Endothelial cell of umbilical vein (primary cell): ENCODE results near the gene ZBTB4. TPM values are rescaled to one million over a fixed set of nuclear protein-coding genes. Genes with fewer than 3 reads are reported as not detected.

Experiments
- BruUV-seq: library from RNA; stranded (reverse); fragments of 400-500 nt; replicated peaks from 2 replicates; lab custom pipeline; 2021; lab: Mats Ljungman, UMichigan
- CTCF ChIA-PET: fragments of 300-600, 350-600 bp; sonication (Branson Sonifier 250); formaldehyde crosslinking; loops from one replicate; lab custom pipeline; 2021; ENCODE audit warnings: antibody characterized with exemption, inconsistent platforms; lab: Charles Lee
- POLR2A ChIA-PET: fragments of 300-600, 350-600 bp; sonication (Branson Sonifier 250); formaldehyde crosslinking; loops from one replicate; lab custom pipeline; 2021; ENCODE audit warnings: antibody characterized with exemption, inconsistent platforms; lab: Charles Lee
- DNase-seq: peaks from one replicate; pipeline ENCODE4 v3.0.0-alpha.2; 2011; ENCODE audit warnings: low read depth, low spot score
- FAIRE-seq: peaks from 2 replicates; lab custom pipeline; 2011; peaks lifted over from hg19 to GRCh38; lab: Jason Lieb, UNC
- H2AFZ ChIP-seq: 2 replicates; pipeline ENCODE4 v1.6.0; 2012; ENCODE audit warnings: low read depth, low read length, control low read depth, inconsistent platforms
- H3K27ac ChIP-seq: 2 replicates; pipeline ENCODE4 v1.5.1; 2011; ENCODE audit warnings: low read depth, mild to moderate bottlenecking, control low read depth, low read length, moderate library complexity; ENCODE audit not compliant: insufficient read depth
- H3K27me3 ChIP-seq, 2 experiments: 2 replicates each; pipeline versions ENCODE4 v1.6.0 to v1.6.1; 2011; ENCODE audit warnings: low read length in 2 of 2, mixed read lengths in 1 of 2; ENCODE audit not compliant: control insufficient read depth in 2 of 2, insufficient read depth in 2 of 2
- H3K36me3 ChIP-seq, 2 experiments: 2 replicates in 1 of 2; 3 replicates in 1 of 2; pipeline ENCODE4 v1.5.1; 2011; ENCODE audit warnings: low read length in 2 of 2, mild to moderate bottlenecking in 1 of 2, moderate library complexity in 1 of 2; ENCODE audit not compliant: control insufficient read depth in 2 of 2, insufficient read depth in 2 of 2; ENCODE audit errors: extremely low read depth in 1 of 2
- H3K4me1 ChIP-seq: 3 replicates; pipeline ENCODE4 v1.5.1; 2011; ENCODE audit warnings: mild to moderate bottlenecking, low read length; ENCODE audit not compliant: control insufficient read depth, insufficient read depth; ENCODE audit errors: extremely low read depth
- H3K4me2 ChIP-seq: 2 replicates; pipeline ENCODE4 v1.6.1; 2011; ENCODE audit warnings: low read length, control low read depth, mixed read lengths; ENCODE audit not compliant: insufficient read depth
- H3K4me3 ChIP-seq, 3 experiments: fragments of 200-600 bp in 1 of 3; sonication (generic), shearing (Covaris generic) in 1 of 3; replicated peaks in 1 of 3; 2 replicates each; pipeline ENCODE4 v1.5.1; 2011 to 2016; ENCODE audit warnings: control low read depth in 3 of 3, low read length in 3 of 3, mild to moderate bottlenecking in 2 of 3, inconsistent platforms in 1 of 3, low read depth in 1 of 3, moderate library complexity in 1 of 3; ENCODE audit not compliant: insufficient read depth in 1 of 3
- H3K79me2 ChIP-seq: 2 replicates; pipeline ENCODE4 v1.6.0; 2012; ENCODE audit warnings: low read length, inconsistent platforms; ENCODE audit not compliant: control insufficient read depth, insufficient read depth
- H3K9ac ChIP-seq: replicated peaks from 2 replicates; pipeline ENCODE3; 2011; ENCODE audit warnings: low read length, control low read depth; ENCODE audit not compliant: insufficient read depth; ENCODE audit errors: extremely low read depth
- H3K9me1 ChIP-seq: replicated peaks from 3 replicates; pipeline ENCODE4 v1.6.0; 2011; ENCODE audit warnings: mild to moderate bottlenecking, low read length; ENCODE audit not compliant: control insufficient read depth, insufficient read depth; ENCODE audit errors: extremely low read depth
- H3K9me3 ChIP-seq: replicated peaks from 2 replicates; pipeline ENCODE4 v1.5.1; 2012; ENCODE audit warnings: low read length, inconsistent platforms; ENCODE audit not compliant: control insufficient read depth, insufficient read depth
- H4K20me1 ChIP-seq: replicated peaks from 2 replicates; pipeline ENCODE3; 2011; ENCODE audit warnings: mild to moderate bottlenecking, low read length; ENCODE audit not compliant: control insufficient read depth, insufficient read depth; ENCODE audit errors: extremely low read depth
- CTCF ChIP-seq, 2 donors: IDR thresholded peaks; 1 replicate in 1 of 2; 2 replicates in 1 of 2; pipeline ENCODE4 v1.5.1; 2011; ENCODE audit warnings: low read length in 2 of 2, mild to moderate bottlenecking in 2 of 2, moderate library complexity in 2 of 2, control low read depth in 1 of 2, inconsistent platforms in 1 of 2, low read depth in 1 of 2; ENCODE audit not compliant: insufficient read depth in 1 of 2; ENCODE audit errors: extremely low read depth in 1 of 2
- EZH2 ChIP-seq: IDR thresholded peaks from 2 replicates; pipeline ENCODE4 v1.6.1; 2012; ENCODE audit warnings: borderline replicate concordance, low read depth, mild to moderate bottlenecking, moderate library complexity, low read length, inconsistent platforms; ENCODE audit not compliant: severe bottlenecking
- FOS ChIP-seq: IDR thresholded peaks from 2 replicates; pipeline ENCODE4 v1.6.1; 2011; ENCODE audit warnings: mild to moderate bottlenecking, low read length, moderate library complexity, borderline replicate concordance; ENCODE audit not compliant: insufficient read depth
- GATA2 ChIP-seq: IDR thresholded peaks from 2 replicates; pipeline ENCODE4 v1.7.0; 2011; ENCODE audit warnings: low read depth, mild to moderate bottlenecking, moderate library complexity, mixed read lengths, low read length; ENCODE audit not compliant: insufficient read length, insufficient read depth
- JUN ChIP-seq: IDR thresholded peaks from 2 replicates; pipeline ENCODE4 v1.6.1; 2011; ENCODE audit warnings: borderline replicate concordance, low read depth; ENCODE audit not compliant: insufficient read length, insufficient read depth
- MAX ChIP-seq: IDR thresholded peaks from 2 replicates; pipeline ENCODE4 v1.6.1; 2011; ENCODE audit not compliant: insufficient read depth, insufficient read length
- MYC ChIP-seq: IDR thresholded peaks from one replicate; pipeline ENCODE4 v1.6.1; 2011; ENCODE audit warnings: mild to moderate bottlenecking, low read depth, low read length
- POLR2A ChIP-seq: IDR thresholded peaks from 2 replicates; pipeline ENCODE4 v1.6.1; 2012; ENCODE audit warnings: low read depth, mild to moderate bottlenecking, control low read depth, low read length
- POLR2AphosphoS5 ChIP-seq: IDR thresholded peaks from 2 replicates; pipeline ENCODE4 v1.6.1; 2012; ENCODE audit warnings: low read depth, mild to moderate bottlenecking, control low read depth, low read length, moderate library complexity; ENCODE audit not compliant: insufficient read depth
- dilution Hi-C: fragments of 300-500 bp; cut with MboI; formaldehyde crosslinking; loops from one replicate; pipeline ENCODE4 v1.15.0; 2019; ENCODE audit warnings: low sequenced_read_pairs; ENCODE audit not compliant: extremely low pct_ligation_motif_present
- intact Hi-C: fragments of 100-400 bp; cut with micrococcal nuclease; formaldehyde crosslinking; loops from one replicate; pipeline ENCODE4 v1.10.0; 2022
- polyA plus RNA-seq, 4 experiments: library from polyadenylated mRNA; depleted of rRNA in 3 of 4; stranded (reverse) in 3 of 4; unstranded in 1 of 4; fragments of >200 nt; gene quantifications; 2 replicates each; pipeline versions ENCODE4 v1.2.1 to v1.2.3, GENCODE V29; 2011 to 2012; ENCODE audit warnings: missing spikeins in 1 of 4
- total RNA-seq: library from RNA; stranded (reverse); gene quantifications from 2 replicates; pipeline ENCODE4 v1.2.3, GENCODE V29; 2021

Gene ZBTB4
- total and polyA plus RNA-seq, 2 donors (not counting 3 experiments of a cell fraction or from before 2014, with no cell fraction given), result 15.1 to 26.5 TPM

GRCh38 chr17:7414837-7415236 lies 64.6 kb downstream of the ZBTB4 start:
- Histone ChIP-seq H3K27ac (no peak overlapping the region), H3K4me1 (no peaks in the 10 kb centered on the region), H3K27me3 (no peaks in the 10 kb centered on the region), H4K20me1 (no peaks in the 10 kb centered on the region), H3K9ac (no peak overlapping the region), H3K79me2 (no peaks in the 10 kb centered on the region), H3K4me3 (no peak overlapping the region), H2AFZ (no peak overlapping the region), H3K36me3 (peaks cover 0 to 7% of the 10 kb centered on the region in 2 experiments), H3K4me2 (no peak overlapping the region), H3K9me3 (no peaks in the 10 kb centered on the region), H3K9me1 (no peaks in the 10 kb centered on the region)
- TF ChIP-seq CTCF (IDR thresholded peaks at IDR 0.05; ENCODE audit: extremely low read depth in 1 of 2, insufficient read depth in 1 of 2, low read depth in 1 of 2, low read length in 2 of 2), result no peak
- TF ChIP-seq EZH2, result no peak
- TF ChIP-seq GATA2, result no peak
- TF ChIP-seq FOS, result no peak
- TF ChIP-seq POLR2A, result no peak
- no peak for TF ChIP-seq POLR2AphosphoS5
- no peak for TF ChIP-seq JUN
- no peak for TF ChIP-seq MAX
- TF ChIP-seq MYC, result no peak
- CTCF ChIA-PET, result no interaction called here
- BruUV-seq, result no TSS peak
- dilution Hi-C loops, result no loop called here
- no peak for DNase-seq
- no peak for FAIRE-seq
- intact Hi-C loops, result no loop called here
- POLR2A ChIA-PET, result no interaction called here
